IMR-90 (cell line): ENCODE results near the gene ARID5A. TPM values are rescaled to one million over a fixed set of nuclear protein-coding genes. Genes with fewer than 3 reads are reported as not detected.
"Not testable (repeated sequence)": the region's sequence is repeated elsewhere in the genome, so short reads cannot be mapped to it uniquely, and the experiment has no call there.

Source experiments
- ATAC-seq: fragments of 200-7000 bp; cut with Tn5 transposase; 2 replicates; pipeline ENCODE4 v1.9.1; 2020; ENCODE audit warnings: low read depth, mild to moderate bottlenecking, moderate library complexity
- BruUV-seq: library from RNA; stranded (reverse); fragments of 400-500 nt; replicated peaks from 2 replicates; lab custom pipeline; 2021; lab: Mats Ljungman, UMichigan
- CTCF ChIA-PET: fragments of 300-600 bp; formaldehyde crosslinking; extraction: SDS; loops from one replicate; lab custom pipeline; 2021; ENCODE audit warnings: antibody characterized with exemption; lab: Yijun Ruan, JAX
- POLR2A ChIA-PET: fragments of 300-600 bp; sonication (Branson Sonifier 250); formaldehyde crosslinking; loops from one replicate; lab custom pipeline; 2022; ENCODE audit warnings: antibody characterized with exemption; ENCODE audit not compliant: unreplicated experiment; lab: Charles Lee
- DNase-seq: peaks from one replicate; pipeline ENCODE4 v3.0.0; 2013
- H2AFZ ChIP-seq: replicated peaks from 2 replicates; pipeline ENCODE3; 2013; ENCODE audit warnings: low read length, mild to moderate bottlenecking; ENCODE audit not compliant: poor library complexity
- H2AK5ac ChIP-seq: 2 replicates; pipeline ENCODE4 v1.6.1; 2013; ENCODE audit warnings: low read depth, low read length, inconsistent platforms
- H2AK9ac ChIP-seq: replicated peaks from 2 replicates; pipeline ENCODE3; 2013; ENCODE audit warnings: mild to moderate bottlenecking, low read depth, low read length, moderate library complexity; ENCODE audit not compliant: poor library complexity
- H2BK120ac ChIP-seq: 2 replicates; pipeline ENCODE4 v1.6.1; 2013; ENCODE audit warnings: low read depth, low read length, inconsistent platforms
- H2BK15ac ChIP-seq: 3 replicates; pipeline ENCODE4 v1.6.1; 2013; ENCODE audit warnings: low read depth, low read length, inconsistent platforms
- H2BK20ac ChIP-seq: 2 replicates; pipeline ENCODE4 v1.6.1; 2013; ENCODE audit warnings: low read depth, mild to moderate bottlenecking, inconsistent platforms, low read length, moderate library complexity
- H2BK5ac ChIP-seq: 2 replicates; pipeline ENCODE4 v1.6.1; 2013; ENCODE audit warnings: mild to moderate bottlenecking, low read depth, low read length, inconsistent platforms; ENCODE audit not compliant: poor library complexity, severe bottlenecking
- H3K14ac ChIP-seq: replicated peaks from 2 replicates; pipeline ENCODE4 v1.6.1; 2013; ENCODE audit warnings: low read depth, low read length, inconsistent platforms
- H3K18ac ChIP-seq: 2 replicates; pipeline ENCODE4 v1.6.1; 2013; ENCODE audit warnings: low read depth, low read length, control low read depth
- H3K23ac ChIP-seq: 2 replicates; pipeline ENCODE4 v1.6.1; 2013; ENCODE audit warnings: low read depth, low read length, inconsistent platforms
- H3K27ac ChIP-seq: 2 replicates; pipeline ENCODE4 v1.5.1; 2013; ENCODE audit warnings: mild to moderate bottlenecking, control low read depth, low read length; ENCODE audit not compliant: insufficient read depth
- H3K27me3 ChIP-seq: 2 replicates; pipeline ENCODE4 v1.6.1; 2013; ENCODE audit warnings: low read length; ENCODE audit not compliant: control insufficient read depth, insufficient read depth
- H3K36me3 ChIP-seq: 2 replicates; pipeline ENCODE4 v1.6.1; 2013; ENCODE audit warnings: low read length, mixed read lengths; ENCODE audit not compliant: control insufficient read depth, insufficient read depth
- H3K4ac ChIP-seq: 2 replicates; pipeline ENCODE4 v1.6.1; 2013; ENCODE audit warnings: low read depth, low read length, inconsistent platforms
- H3K4me1 ChIP-seq: 2 replicates; pipeline ENCODE4 v1.6.1; 2013; ENCODE audit warnings: low read length, mixed read lengths; ENCODE audit not compliant: control insufficient read depth, insufficient read depth
- H3K4me2 ChIP-seq: 2 replicates; pipeline ENCODE4 v1.6.1; 2013; ENCODE audit warnings: low read depth, mild to moderate bottlenecking, control low read depth, low read length, moderate library complexity
- H3K4me3 ChIP-seq: 2 replicates; pipeline ENCODE4 v1.5.1; 2013; ENCODE audit warnings: low read depth, mild to moderate bottlenecking, control low read depth, low read length, moderate library complexity; ENCODE audit not compliant: insufficient read depth
- H3K56ac ChIP-seq: 2 replicates; pipeline ENCODE4 v1.6.1; 2013; ENCODE audit warnings: low read length, inconsistent platforms; ENCODE audit not compliant: insufficient read depth; ENCODE audit errors: extremely low read depth
- H3K79me1 ChIP-seq, 2 experiments: 2 replicates each; pipeline ENCODE4 v1.6.1; 2013; ENCODE audit warnings: low read length in 2 of 2, inconsistent platforms in 1 of 2, low read depth in 1 of 2
- H3K9ac ChIP-seq: 2 replicates; pipeline ENCODE4 v1.6.1; 2013; ENCODE audit warnings: low read depth, low read length, control low read depth
- H3K9me1 ChIP-seq: 2 replicates; pipeline ENCODE4 v1.6.1; 2013; ENCODE audit warnings: low read length, inconsistent platforms; ENCODE audit not compliant: insufficient read depth
- H3K9me3 ChIP-seq: 2 replicates; pipeline ENCODE4 v1.6.1; 2013; ENCODE audit warnings: low read length; ENCODE audit not compliant: control insufficient read depth, insufficient read depth
- H4K20me1 ChIP-seq: 2 replicates; pipeline ENCODE4 v1.6.1; 2013; ENCODE audit warnings: low read length, inconsistent platforms; ENCODE audit not compliant: insufficient read depth
- H4K5ac ChIP-seq: 2 replicates; pipeline ENCODE4 v1.6.1; 2013; ENCODE audit warnings: mild to moderate bottlenecking, low read depth, low read length, control low read depth
- H4K8ac ChIP-seq, 2 experiments: 2 replicates each; pipeline ENCODE4 v1.6.1; 2013; ENCODE audit warnings: low read depth in 2 of 2, low read length in 2 of 2, control low read depth in 1 of 2, inconsistent platforms in 1 of 2
- H4K91ac ChIP-seq: 2 replicates; pipeline ENCODE4 v1.6.1; 2013; ENCODE audit warnings: low read depth, low read length, inconsistent platforms; ENCODE audit not compliant: insufficient read depth
- WGBS, 2 experiments: methylation state at CpG; one replicate each; pipeline versions ENCODE4 v1.1.5 to v1.1.7; 2013; ENCODE audit warnings: missing lambda C conversion rate in 2 of 2; ENCODE audit not compliant: insufficient read length in 1 of 2; ENCODE audit errors: extremely low coverage in 2 of 2; 5-methylcytosine and 5-hydroxymethylcytosine counted together
- dilution Hi-C: fragments of 300-500 bp; cut with HindIII; formaldehyde crosslinking; loops from one replicate; pipeline ENCODE4 v1.14.3; 2018; ENCODE audit warnings: low sequenced_read_pairs; ENCODE audit not compliant: unreplicated experiment
- in situ Hi-C: fragments of 300-500 bp; cut with MboI; formaldehyde crosslinking; loops from 3 replicates; pipeline ENCODE4 v1.14.3; 2019; ENCODE audit warnings: low sequenced_read_pairs, inconsistent platforms, mixed read lengths
- intact Hi-C: fragments of 100-400 bp; cut with micrococcal nuclease; formaldehyde crosslinking; loops from 2 replicates; pipeline ENCODE4 v1.10.0; 2022
- polyA plus RNA-seq, 3 experiments: library from polyadenylated mRNA; depleted of rRNA; stranded (reverse); fragments of >200 nt; gene quantifications; 2 replicates each; pipeline ENCODE4 v1.2.3, GENCODE V29; 2012; ENCODE audit warnings: low replicate concordance in 1 of 3
- total RNA-seq: library from RNA; depleted of rRNA; stranded (reverse); fragments of >200 nt; gene quantifications from 2 replicates; pipeline ENCODE4 v1.2.3, GENCODE V29; 2012

ARID5A gene
- total and polyA plus RNA-seq, 2 of the 4 experiments (the other 2 are of a cell fraction), result 2.3 to 6.7 TPM

DNA sequence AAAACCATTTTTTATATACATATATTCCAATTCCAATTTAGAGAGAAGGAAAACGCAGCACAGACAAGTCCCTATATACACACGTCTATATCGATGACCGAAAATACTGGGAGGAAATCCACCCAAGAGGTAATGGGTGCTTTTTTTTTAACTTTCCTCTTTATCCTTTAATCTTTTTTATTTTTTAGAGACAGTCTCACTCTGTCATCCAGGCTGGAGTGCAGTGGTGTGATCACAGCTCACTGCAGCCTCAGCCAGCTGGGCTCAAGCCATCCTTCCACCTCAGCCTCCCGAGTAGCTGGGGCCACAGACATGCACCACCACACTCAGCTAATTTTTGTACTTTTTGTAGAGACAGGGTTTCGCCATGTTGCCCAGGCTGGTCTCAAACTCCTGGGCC lies 37.9 kb upstream of the ARID5A start:
- WGBS, 2 experiments, result no CpG with 5 or more reads among the region's 6 CpGs
- in situ Hi-C loops, result not testable (repeated sequence)

More for the DNA sequence above, 37.9 kb upstream of the ARID5A start:
- CTCF ChIA-PET, H3K4me1 ChIP-seq, H3K18ac ChIP-seq, H3K79me1 ChIP-seq, H4K8ac ChIP-seq, intact Hi-C loops, H3K4me2 ChIP-seq, H3K14ac ChIP-seq, H2AK9ac ChIP-seq, H2AFZ ChIP-seq, H2BK120ac ChIP-seq, H3K4me3 ChIP-seq, H2BK15ac ChIP-seq, H3K9me3 ChIP-seq, H3K27ac ChIP-seq, H3K36me3 ChIP-seq, H4K20me1 ChIP-seq, H2BK5ac ChIP-seq, H2AK5ac ChIP-seq, H4K91ac ChIP-seq, H3K23ac ChIP-seq, H3K4ac ChIP-seq, H3K9me1 ChIP-seq, BruUV-seq, ATAC-seq, H2BK20ac ChIP-seq, H3K56ac ChIP-seq, DNase-seq, H3K9ac ChIP-seq, dilution Hi-C loops, H4K5ac ChIP-seq: not testable (repeated sequence)
- peaks cover 69% of the 10 kb centered on the region for H3K27me3 ChIP-seq
- POLR2A ChIA-PET, result interaction anchor here (0.6 kb wide), 1 partner anchor 98 kb away, joined by 9 read pairs; no protein-coding TSS in a partner anchor
